HG03025 (cell line): ENCODE results near the gene SLC22A8.
"Not testable (repeated sequence)": the region's sequence is repeated elsewhere in the genome, so short reads cannot be mapped to it uniquely, and the experiment has no call there.

Source experiments
- ATAC-seq: cut with Tn5 transposase; IDR thresholded peaks from one replicate; pipeline ENCODE4 v1.9.1; 2021; ENCODE audit warnings: mild to moderate bottlenecking, moderate library complexity; ENCODE audit not compliant: unreplicated experiment, low FRiP score

The SLC22A8 gene

DNA sequence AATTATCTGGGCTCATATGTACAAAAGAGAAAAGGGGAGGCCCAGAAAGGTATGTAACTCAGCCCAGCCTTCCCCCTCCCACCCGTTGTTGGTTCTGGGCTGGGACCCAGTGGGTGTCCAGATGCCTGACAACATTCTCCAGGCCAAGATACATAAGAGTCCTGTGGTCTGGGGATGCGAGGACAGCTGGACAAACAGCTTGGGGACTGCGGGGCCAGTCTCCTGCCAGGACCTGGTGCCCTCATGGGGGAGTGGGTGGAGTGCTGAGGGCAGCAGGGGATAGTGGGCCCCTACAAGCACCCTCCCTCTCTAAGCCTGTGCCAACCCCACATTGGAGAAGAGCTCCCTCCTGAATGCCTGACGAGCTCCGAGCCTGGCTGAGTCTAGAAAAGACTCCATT, 27.4 kb downstream of the SLC22A8 start:
- ATAC-seq, result no peak

DNA sequence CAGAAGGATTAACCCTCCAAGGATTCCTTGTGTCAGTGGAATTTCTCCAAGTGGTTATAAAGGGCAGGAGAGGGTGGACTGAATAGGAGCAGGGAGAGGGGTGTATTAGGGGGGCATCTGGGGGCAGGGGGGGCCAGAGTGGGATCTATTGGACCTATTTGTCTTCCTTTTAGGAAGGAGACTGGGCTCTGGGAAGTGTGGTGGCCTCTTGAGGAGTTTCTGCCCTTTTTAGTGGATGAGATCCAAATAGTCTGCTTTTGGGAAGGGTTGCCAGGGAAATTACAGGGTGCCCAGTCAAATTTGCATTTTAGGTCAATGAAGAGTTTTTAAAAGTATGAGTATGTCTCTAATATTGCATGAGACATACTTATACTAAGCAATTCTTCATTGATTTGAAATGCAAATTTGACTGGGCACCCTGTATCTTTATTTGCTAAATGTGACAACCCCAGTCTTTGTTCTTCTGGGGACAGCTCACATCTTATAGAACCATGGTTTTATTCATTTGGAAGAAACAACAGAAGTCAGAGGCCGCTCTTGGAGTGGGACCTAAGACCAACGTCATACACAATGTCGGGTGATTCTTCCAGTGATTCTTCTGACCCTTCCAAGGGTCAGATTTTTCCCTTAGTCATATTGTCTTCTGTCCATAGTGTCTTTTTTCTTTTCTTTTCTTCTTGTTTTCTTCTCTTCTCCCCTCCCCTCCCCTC, 30.4 kb downstream of the SLC22A8 start:
- no peak for ATAC-seq

DNA sequence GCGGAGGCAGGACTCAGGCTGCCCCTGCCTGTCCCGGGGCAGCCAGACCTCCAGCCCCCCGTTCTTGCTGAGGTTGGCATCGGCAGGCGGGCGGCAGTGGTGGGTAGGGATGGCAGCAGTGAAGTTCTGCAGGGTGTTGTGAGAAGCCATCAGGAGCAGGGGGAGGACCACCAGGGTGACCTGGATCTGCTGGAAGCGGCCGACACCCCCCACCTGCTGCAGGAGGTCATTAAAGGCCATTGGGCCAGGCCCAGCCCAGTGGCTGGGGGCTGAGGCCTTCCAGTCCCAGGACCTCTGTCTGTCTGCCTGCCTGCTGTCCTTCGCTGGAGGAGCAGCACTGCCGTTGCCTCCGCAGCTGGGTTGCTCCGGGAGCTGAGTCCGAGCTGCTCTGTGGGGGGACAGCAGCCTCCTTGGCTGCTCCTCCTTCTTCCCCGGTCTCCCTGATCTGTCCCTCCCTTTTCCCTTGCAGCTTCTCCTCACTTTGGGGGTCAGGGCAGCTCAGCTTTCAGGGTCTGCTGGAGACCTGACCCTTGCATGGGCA, 31.1 kb downstream of the SLC22A8 start, which contains the start of gene SLC22A6:
TSS of gene SLC22A6 (minus strand) at position 517 of the 541 bp plus-strand sequence. CDS start at position 240, 277 bp downstream.
- ATAC-seq, result no peak

DNA sequence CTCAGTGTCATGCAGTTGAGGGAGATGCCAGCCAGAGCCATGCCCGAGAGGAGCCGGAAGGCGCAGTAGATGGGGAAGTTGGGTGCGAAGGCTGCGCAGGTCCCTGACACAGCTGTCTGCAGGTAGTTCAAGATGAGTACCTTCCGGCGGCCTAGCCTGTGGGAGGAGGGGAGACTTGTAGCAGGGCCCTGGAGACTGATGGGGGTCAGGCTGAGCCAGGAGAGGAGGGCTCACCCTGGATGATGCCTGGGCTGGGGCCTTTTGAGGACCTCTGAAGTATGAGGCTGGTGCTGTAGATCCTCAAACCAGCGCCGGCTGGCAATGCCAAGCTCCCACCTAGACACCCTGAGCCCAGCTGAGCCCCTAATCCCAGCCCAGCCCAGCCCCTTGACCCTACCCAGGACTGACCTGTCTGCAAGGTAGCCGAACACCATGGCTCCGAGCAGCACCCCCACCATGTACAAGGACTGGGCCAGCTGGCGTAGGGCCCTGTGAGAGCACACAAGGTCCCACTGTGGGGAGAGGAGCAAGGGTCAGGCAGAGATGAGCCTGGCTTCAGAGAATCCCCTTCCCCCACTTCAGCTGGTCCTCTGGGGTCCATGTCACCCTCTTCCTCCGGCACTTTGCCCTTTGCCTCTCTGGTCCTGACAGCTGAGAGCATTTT, 32.0 kb downstream of the SLC22A8 start:
- ATAC-seq, result no peak

DNA sequence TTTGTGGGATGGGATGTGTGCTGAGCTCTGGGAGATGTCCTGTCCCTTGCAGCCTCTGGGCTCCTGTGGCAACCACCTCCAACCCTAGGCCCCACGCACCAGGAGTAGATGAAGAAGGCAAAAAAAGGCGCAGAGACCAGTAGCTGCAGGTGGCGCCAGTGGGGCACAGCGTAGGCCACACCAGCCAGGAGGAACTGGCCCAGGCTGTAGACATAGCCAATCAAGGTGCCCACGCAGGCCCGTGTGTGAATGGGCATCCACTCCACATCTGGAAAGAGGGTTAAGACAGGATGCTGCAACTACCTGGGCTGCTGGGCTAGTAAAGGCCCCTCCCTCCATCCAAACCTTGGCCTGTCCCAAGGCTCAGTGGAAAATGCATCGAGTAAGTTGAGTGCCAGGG, 33.9 kb downstream of the SLC22A8 start:
- ATAC-seq, result no peak

DNA sequence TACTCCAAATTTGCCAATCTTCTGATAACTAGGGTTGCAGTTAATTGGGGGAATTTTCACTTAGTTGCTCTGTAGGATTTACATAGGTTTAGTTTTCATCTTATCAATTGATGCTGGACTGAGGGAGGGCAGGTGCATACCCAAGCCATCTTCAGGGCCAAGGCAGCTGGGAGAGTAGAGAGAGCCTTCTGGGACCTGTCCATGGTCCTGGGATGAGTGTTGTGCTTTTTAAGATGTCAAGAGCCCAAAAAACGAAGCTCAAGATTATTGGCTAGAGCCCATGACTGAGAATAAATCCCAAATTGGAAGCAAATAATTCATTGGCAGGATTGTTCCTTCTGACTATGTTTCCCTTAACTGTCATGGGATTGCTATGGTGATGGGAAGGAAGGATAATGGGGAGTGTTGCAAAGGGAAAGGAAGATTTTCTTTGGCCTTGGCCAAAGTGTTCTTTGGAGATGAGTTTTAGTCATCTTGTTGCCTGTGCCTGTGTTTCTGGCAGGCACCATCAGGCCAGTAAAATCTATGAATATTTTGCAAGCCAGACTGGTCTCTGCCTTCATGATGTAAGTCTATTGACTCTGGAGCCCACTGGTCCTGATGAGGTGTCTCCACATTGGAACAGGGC, 35.4 kb downstream of the SLC22A8 start:
- no peak for ATAC-seq

DNA sequence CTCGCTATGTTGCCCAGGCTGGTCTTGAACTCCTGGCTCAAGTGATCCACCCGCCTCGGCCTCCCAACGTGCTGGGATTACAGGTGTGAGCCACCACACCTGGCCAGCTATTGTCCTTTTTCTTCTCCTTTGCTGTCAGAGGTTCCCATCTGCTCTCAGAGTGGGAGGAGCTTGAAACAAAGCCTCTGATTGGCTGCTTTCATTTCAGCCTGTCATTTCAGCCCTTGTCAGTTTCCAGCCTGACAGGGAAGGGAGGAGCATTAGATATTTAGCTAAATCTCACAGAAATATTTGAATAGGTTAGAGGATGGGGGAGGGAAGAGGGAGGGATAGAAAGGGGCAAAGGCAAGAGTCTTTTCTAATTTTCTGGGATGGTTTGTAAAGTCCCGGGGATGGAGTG, 39.5 kb downstream of the SLC22A8 start:
- ATAC-seq, result no peak

DNA sequence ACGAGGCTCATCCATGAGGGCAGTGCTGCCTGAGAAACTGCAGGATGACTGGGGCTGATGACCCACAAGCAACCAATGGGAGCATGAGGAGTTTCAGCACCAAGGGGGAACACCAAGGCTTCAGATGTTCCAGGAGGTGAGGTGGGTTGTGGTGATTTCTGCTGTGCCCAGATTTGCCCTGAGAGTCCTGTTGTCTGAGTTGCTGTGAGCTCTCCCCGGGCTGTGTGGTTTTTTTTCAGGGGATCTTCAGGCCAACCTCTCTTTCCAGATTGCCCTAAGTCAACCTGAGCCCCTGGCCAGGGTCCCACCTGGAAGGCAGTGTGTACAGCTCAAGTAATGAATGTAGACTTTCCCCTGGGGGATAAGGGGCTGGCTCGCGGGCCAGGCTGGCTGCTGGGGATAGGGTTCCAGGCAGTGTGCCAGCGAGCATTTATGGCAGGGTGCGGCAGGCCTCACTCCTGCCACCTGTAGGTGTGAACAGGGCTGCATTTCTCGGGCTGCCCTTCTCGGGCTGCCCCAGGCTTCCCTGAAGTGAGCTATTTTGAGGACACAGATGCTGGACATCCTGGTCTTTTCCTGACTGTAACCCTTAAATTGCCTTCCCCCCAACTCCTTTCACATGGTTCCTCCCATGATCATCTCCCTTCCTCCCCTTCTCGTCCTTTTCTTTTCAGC, 40.7 kb downstream of the SLC22A8 start:
- no peak for ATAC-seq

DNA sequence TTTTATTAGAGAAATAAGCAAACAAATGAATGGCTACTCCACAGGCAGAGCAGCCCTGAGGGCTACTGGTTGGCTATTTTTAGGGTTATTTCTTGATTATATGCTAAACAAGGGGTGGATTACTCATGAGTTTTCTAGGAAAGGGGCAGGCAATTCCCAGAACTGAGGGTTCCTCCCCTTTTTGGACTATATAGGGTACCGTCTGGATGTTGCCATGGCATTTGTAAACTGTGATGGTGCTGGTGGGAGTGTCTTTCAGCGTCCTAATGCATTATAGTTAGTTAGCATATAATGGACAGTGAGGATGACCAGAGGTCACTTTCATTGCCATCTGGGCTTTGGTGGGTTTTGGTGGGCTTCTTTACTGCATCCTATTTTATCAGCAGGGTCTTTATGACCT, 50.1 kb downstream of the SLC22A8 start:
- ATAC-seq, result no peak

DNA sequence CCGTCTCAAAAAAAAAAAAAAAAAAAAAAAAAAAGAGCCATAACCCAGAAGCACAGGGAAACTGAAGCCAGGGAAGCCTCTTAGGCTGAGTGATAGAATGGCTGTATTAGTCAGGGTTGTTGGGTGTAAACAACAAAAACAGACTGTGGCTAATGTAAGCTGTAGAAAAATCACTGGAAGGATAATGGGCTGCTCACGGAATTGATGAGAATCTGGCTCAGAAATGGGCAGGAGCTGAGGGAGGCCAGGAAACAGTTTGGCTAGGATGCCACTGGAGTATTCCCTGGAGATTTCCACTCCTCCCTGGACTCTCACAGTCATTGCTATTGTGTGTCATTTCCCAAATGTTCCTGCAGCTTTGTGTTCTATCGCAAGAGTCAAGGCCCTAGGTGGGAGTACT, 53.2 kb downstream of the SLC22A8 start:
- no peak for ATAC-seq

DNA sequence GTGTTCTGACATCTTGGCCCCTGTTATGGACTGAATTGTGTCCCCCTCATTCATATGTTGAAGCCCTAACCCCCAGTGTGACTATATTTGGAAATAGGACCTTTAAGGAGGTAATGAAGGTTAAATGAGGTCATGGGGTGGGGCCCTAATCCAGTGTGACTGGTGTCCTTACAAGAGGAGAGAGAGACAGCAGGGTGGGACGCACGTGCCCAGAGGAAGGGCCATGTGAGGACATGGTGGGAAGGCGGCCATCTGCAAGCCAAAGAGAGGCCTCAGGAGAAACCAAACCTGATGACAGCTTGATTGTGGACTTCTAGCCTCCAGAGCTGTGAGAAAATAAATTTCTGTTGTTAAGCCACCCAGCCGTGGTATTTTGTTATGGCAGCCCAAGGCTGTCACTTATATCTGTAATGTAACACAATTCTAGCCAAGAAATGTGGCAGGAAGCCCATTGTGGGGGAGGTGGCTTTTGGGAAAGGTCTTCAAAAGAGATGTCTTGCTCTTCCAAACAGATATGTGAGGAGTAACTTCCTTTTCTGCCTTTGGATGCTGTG, 54.5 kb downstream of the SLC22A8 start:
- no peak for ATAC-seq

DNA sequence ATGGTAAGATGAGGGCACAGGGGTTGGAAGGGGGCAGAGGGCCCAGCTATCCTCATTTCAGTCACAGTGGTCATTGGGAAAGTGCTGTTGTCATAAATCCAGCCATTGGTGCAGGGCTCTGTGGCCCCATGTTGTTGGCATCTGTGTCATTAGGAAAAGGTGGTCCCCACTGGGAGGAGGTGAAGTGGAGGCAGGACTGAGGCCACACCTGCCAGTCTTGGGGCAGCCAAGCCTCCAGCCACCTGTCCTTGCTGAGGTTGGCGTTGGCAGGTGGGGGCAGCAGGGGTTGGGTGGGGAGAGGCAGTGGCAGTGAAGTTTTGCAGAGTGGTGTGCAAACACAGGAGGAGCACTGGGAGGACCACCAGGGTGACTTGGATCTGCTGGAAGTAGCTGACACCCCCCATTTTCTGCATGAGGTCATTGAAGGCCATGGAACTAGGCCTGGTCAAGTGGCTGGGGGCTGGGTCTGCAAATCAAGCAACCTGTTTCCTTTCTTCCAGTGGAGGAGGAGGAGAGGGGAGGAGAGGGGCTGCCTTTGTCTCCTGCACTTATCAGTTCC, 56.1 kb downstream of the SLC22A8 start:
- ATAC-seq, result no peak

DNA sequence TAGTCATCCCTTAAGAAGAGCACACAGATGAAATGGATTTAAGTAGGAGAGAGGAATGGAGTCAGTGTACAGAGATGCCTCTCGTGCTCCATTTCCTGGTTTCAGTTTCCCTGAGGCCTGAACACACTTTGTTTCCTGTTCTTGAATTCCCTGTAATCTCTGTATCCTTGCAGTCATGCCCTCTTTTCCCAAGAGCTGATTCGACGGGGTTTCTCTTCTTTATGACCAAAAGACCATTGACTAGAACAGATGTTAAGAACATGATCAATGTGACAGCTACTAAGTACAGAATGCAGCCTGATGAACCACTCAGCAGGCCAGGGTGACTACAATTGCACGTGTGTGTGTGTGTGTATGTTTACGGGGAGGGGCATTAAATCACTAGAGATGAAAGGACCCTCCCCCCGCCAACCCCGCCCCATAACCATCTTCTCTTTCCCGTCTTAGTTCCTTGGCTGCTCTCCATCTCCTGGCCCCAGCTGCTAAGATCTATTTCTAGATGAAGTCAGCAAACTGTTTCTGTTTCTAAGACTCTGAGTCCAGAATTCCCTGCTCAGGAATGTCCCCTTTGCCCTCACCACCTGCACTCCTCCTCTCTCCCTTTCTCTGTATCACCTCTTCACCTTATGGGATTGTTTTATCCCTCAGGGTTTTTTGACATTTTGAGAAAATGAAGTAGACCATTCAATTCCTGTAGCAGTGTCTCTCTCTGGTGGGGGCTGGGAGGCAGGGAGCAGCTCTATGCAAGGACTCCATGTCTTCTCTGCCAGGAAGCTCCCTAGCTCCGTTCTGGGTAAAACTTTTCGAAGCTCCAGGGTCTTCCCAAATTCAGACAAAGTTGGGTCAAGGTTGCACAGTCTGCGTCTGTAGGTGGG, 56.9 kb downstream of the SLC22A8 start:
- no peak for ATAC-seq

DNA sequence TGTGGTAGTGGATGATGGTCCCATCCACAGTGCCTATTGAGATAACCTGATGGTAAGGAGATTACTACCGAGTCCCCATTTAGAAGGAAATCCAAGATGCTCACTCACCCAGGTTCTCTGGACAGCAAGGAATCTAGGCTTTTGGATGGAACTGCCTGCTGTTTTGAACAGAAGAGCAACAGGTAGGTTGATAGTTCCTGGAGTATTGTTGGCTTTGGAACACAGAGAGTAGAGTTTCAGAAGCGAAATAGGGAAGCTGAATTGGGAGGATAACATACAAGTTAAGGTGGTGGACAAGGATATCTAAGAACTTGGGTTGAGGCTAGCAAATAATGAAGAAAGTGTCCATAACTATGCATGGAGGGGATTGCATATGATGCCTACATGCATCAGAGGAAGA, 58.5 kb downstream of the SLC22A8 start:
- ATAC-seq, result no peak

DNA sequence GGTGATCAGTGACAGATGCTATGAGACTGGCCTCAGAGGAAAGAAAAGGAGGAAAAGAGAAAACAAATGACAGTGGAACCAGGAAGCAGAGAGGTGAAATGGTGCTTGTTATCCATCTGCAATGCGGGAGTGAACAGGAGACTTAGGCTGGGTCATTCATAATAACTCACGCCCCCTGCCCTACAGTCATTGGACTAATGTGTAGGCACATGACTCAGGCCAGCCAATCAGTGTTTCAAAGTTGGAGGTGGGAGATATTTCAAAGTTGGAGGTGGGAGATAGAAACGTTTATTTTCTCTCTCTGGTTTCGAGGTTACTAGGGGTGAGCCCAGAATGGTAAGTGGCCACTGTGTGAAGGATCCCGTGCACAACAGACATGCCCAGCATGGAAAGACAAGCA, 61.2 kb downstream of the SLC22A8 start:
- ATAC-seq, result no peak

DNA sequence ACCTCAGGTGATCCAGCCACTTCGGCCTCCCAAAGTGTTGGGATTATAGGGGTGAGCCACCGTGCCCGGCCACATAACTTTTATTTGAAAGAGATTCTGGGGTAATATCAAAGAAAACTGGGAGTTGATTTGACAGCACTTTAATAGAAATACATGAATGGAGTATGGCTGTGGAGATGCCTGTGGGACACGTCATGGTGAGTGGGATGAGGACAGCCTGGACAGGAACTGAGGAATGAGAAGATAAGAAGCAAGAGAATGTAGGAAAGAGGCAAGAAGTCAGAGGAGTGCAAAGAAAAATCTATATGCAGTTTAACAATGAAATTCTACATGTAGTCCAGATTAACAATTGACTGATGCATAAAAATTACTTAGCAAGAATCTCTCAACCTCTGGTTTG, 61.8 kb downstream of the SLC22A8 start:
- no peak for ATAC-seq

DNA sequence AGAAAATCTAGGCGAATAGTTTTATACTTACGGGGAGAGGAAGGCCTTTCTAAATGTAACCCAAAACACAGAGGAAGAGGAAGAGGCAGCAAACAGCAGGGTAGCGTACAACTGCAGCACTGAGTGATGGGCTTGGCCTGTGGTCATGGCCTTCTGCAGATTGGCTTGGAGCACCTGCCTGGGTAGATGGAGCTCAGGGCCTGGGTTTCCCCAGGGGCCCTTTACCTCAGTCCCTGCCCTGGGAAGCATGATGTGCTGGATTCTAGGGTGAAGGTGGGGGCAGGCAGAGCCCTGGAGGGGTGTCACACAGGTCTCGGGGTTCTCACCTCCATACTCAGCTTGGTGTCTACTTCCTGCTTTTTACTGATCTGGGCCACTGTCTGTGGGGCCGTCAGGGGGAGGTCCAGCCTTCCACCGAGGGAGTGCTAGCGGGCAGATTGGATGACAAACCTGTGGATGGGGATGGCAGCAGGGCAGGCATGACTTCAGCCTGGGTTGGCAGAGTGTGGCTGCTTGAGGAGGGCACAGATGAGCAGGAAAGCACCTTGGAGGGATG, 66.8 kb downstream of the SLC22A8 start:
- no peak for ATAC-seq

DNA sequence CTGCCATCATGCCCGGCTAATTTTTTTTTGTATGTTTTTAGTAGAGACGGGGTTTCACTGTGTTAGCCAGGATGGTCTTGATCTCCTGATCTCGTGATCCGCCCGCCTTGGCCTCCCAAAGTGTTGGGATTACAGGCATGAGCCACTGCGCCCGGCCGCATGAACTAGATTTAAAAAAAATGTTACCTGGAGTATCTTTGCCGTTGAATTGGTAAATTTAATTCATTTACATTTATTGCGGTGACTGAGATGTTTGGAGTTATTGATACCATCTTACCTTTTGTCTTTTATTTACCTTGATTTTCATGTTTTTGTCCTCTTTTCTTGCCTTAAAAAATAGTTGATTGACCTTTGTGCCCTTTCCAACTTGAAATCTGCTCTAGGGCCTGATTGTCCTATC, 70.1 kb downstream of the SLC22A8 start:
- not testable (repeated sequence) for ATAC-seq
